CD4-positive, alpha-beta T cell treated with Interleukin-4 for 1 hour (primary cell): Measurements from ENCODE around the gene PDE1A.
A peak's percentile ranks its signal among the peaks of the same experiment; 100 is the strongest.

Experiments
- DNase-seq, 2 donors: peaks; one replicate each; pipeline ENCODE4 v3.0.0-alpha.2; 2020 to 2022

Gene PDE1A

GRCh38 chr2:182186132-182186735 lies 240.6 kb downstream of the PDE1A start:
- peak in 1 of 2 donors; percentile 40 for DNase-seq

DNA sequence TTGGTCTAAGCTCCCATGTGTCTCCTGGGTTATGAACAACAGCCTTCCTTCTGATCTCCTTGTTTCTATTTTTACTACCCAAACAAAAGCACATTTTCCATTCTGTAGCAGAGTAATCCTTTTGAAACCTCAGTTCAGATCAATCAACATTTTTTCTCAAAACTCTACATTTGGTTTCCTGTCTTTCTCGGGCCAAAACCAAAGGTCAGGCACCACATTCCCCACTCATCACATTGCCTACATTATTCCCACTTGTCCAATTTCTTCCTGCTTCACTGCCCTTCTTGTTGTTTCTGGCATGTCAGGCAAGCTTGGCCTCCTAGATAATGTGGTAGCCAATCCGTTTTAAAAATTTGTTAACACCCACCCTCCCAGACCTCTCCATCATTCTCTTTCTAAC lies 244.4 kb downstream of the PDE1A start:
- DNase-seq: no peak

- DNase-seq: no peak
These were observed 245.5 kb downstream of the PDE1A start for GRCh38 chr2:182181381-182181780.

DNA sequence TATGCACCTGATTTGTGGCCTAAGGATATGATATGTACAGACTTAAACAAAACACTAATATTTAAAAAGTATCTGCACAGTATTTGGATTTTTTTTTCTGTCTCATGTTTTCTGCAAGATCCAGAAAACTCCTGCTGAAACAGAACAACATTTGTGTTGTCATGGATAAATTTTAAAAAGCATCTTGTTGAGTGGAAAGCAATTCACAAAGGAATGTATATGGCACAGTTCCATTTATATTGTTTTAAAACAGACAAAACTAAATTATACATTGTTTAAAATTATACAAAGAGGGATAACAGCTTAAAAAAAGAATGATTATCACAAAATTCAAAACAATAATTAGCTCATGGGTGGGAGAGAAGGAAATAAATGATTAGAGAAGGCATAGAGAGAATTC lies 247.7 kb downstream of the PDE1A start:
- DNase-seq: no peak

DNA sequence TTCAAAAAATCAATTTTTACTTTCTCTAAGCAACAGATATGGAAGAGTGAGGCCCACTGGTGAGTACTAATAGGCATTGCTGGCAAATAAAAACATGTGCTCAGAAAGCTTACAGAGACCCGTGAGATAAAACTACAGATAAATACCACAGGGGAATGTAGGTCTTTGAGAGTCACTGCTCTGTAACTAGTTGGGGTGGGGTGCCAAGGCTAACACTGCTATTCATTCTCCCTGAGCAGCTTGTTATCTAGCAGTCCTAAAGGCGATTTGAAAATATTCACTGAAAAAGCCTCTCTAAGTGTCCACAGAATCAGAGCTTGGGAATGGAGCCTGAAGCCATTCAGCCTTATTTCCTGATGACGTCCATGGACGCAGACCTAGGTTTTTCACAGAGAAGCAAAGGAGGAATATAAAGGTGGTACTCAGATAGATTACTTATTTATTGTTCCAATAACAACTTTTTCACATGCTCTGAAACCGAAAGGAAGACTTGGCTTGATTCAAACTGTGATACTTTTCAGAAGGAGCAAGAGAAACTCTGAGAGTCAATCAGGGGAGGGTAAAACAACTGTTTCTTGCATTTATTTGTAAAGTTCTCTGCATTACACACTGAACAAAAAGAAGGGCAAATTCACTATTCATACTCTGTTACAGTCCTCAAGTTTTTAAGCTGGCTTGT lies 252.8 kb downstream of the PDE1A start:
- no peak for DNase-seq

GRCh38 chr2:182170341-182170740 lies 256.5 kb downstream of the PDE1A start:
- DNase-seq: no peak

GRCh38 chr2:182167882-182168281 lies 259.0 kb downstream of the PDE1A start:
- no peak for DNase-seq

GRCh38 chr2:182166841-182167240 lies 260.0 kb downstream of the PDE1A start:
- no peak for DNase-seq

- DNase-seq: no peak
These were observed 260.4 kb downstream of the PDE1A start for GRCh38 chr2:182166406-182166805.

GRCh38 chr2:182165202-182165601 lies 261.6 kb downstream of the PDE1A start:
- DNase-seq: no peak

GRCh38 chr2:182164686-182165085 lies 262.1 kb downstream of the PDE1A start:
- DNase-seq: no peak

GRCh38 chr2:182163878-182164277 lies 263.0 kb downstream of the PDE1A start:
- no peak for DNase-seq

GRCh38 chr2:182148344-182148743 lies 278.5 kb downstream of the PDE1A start:
- no peak for DNase-seq

DNA sequence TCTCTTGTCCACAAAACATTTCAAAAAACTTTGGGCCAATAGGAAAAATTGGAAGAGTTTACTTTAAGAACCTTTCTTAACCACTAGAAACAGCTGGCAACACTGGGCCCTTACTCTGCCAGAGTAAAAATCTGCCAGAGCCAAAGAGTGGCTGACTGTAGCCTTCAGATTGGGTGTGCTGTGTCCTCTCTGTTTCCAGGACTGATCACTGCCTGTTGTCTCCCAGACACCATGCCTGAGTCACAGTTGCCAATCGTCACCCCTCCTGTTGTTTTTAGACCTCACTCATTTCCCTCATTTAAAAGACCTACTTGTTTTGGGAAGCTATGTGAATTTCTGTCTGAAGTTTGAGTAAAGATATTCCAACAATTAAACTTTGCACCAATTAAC lies 282.1 kb downstream of the PDE1A start:
- DNase-seq: no peak

DNA sequence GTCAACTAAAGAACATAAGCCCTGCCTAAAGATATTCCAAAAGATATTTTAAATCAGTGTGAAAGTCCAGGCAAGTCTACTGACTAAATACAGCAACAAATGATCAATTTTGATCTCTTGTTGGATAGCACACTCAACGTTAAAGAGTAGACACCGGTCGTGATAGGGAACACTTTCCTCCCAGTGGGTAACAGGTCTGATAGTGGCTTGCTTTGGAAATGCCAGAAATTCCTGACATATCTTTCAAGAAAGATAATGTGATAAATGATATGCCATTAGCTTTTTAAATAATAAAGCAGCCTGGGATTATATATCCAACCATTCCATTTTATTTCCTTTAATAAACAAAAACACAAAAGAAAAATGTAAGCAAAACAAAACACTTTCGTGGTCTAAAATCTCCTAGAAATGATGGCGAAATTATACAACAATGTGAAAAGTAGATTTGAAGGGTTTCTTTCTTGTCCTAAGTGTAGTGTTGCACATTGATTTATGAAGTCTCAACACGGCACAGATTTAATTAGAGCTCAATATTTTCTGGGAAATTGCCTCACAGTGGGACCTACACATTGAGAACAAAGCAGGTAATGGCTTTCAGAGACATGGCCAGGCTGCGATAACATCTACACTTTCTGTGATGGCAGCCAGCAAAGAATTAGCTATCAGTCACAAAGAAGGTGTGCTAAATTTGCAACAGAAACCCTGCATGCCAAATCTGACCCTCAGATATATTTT lies 282.6 kb downstream of the PDE1A start:
- no peak for DNase-seq

DNA sequence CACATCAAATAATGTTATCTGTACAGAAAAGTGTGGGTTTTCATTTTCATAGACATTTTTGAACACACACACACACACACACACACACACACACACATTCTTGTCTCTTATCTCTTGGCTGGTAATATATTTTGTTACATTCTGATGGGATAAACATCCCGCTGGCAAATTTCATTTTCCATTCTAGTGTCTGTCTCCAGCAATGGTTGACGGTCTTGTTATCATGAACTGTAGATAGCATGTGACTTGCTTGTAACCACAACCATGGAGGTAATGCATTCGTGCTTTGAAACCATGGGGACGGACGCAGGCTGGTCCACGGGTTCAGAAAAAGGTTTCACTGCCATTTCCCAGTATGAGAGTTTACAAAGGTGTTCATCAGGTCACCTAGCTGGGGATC lies 284.8 kb downstream of the PDE1A start:
- no peak for DNase-seq

DNA sequence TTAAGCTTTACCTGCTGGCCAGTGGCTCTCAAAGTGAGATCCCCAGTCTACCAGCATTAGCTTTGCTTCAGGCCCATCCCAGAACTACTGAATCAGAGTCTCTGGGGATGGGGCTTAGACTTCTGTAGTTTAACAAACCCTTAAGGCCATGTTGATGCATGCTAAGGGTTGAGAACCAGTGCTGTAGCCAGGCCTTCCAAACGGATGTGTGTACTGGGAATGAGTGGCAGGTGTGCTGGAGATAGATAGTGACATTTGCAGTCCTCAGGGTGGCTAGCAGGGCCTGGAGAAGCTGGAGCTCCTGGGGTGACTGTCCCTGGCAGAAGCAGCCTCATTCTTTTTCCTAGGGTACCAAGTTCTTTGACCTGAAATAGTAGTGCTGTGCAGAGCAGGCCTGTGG lies 292.6 kb downstream of the PDE1A start:
- DNase-seq: no peak

DNA sequence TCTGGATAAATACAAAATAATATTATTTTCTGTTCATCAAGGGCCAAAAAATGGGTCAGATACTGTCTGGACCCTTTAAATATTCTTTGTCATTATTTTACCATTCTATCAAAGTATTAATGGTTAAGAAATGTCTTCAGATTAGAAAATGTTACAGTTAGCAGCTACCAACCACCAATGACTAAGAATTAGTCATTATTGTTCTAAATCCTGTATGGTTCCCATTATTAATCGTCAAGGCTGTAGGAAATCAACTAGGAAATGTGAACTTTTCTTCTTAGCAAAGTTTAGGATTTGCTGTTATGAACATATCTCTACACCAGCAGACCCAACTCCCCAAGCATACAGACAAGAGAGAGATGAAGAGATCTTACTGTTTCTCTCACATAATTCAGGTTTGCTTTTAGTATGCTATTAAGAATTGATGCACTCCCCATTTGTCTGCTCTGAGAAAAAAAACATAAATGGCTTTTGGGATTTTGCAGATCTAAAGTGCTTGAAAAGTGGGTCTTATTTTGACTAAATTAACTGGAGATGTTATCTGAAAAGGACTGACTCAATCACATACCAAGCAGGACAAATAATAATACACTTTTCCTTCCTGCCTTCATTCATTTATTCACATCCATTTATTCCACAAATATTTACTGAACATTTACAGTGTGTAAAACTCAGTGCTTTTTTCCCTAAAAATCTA lies 293.5 kb downstream of the PDE1A start:
- DNase-seq: no peak

- no peak for DNase-seq
These were observed 294.2 kb downstream of the PDE1A start for GRCh38 chr2:182132605-182133004.

DNA sequence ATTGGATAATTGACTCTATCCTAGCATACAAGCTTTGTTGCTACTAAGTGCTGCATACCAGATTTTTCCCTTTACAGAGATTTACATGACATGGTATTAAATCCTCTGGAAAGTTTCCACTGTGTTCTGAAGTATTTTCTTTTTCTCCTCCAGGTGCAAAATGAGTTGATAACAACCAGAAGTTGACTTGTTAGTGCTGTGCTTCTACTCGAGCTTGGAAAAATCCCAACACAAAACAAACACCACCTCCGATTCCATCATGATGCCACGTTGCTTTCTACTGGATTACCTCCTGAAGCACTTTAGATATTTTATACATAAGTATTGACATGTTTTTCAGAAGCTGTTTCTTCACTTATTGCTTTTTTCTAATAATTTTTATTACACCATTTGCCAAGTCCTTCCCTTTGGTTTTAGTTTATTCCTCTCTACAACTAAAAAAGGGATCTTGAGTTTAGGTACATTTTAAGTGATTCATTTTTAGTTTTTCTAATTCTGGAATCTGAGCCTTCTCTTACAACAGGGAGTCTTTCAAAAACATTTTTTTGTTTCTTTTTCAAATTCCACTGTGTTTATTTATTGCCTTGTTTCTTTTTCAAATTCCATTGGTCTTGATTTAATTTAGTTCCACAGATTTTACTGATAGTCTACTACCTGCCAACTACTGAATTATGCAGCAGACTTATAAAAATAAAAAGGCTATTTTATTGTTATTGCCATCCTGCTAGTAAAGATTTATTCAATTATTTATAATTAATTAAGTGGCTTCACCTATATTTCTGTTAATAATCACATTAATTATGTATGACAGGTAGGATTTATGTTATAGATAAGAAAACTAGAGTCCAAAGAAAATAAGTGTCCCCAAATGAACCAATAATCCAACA lies 297.8 kb downstream of the PDE1A start:
- DNase-seq: no peak

- DNase-seq: no peak
These were observed 309.6 kb downstream of the PDE1A start for GRCh38 chr2:182117196-182117595.

GRCh38 chr2:182116774-182117173 lies 310.1 kb downstream of the PDE1A start:
- DNase-seq: no peak

DNA sequence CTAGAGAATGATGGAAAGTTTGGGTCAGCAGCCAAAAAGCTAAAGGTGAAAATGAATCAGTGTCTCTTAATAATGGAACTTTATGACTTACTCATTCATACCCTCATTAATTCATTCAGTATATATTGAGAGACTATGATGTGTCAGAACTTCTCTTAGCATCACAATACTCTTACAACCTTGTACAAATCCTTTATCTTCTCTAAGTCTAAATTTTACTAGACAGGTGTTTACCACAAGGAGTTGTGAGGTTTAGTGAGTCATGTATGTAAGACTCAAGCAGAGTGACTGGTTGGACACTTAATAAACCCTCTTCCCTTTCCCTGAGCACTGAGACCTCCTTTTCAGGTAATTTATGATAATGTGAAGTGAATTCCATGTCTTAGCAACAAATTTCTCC lies 311.6 kb downstream of the PDE1A start:
- DNase-seq: no peak
